C1 segment of cervical spinal cord (tissue), 14 donors: Measurements from ENCODE around the gene GNAI1.

Experiments used
- DNase-seq, 14 donors: peaks; one replicate each; lab custom pipeline; 2025; lab: John Stamatoyannopoulos, UW

The GNAI1 gene

GRCh38 chr7:80132594-80132993 lies 2.0 kb upstream of the GNAI1 start:
- no peak for DNase-seq

GRCh38 chr7:80133361-80134114 lies 1.1 kb upstream of the GNAI1 start:
- peak in 2 of 14 donors; percentile 28 to 48 for DNase-seq

DNA sequence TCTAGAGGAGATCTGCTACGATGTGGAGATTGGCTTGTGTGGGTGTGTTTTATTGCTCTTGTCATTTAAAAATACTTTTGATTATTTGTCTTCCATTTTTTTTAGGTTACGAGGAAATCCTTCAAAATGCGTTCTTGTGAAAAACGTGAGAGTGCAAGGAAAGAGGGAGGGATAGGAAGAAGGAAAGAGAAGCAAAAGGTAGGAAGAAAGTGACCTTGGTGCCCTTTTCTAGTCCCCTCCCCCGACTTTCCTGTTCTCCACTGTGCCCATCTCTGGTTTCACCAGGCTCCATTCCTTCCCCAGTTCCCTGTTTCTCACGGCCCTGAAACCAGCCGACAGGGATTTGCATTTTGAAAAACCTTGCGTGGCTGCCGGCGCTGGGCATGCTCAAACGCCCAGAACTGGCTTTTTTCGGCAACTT lies 506 bp upstream of the GNAI1 start:
- peak in 1 of 14 donors; percentile 90 for DNase-seq

DNA sequence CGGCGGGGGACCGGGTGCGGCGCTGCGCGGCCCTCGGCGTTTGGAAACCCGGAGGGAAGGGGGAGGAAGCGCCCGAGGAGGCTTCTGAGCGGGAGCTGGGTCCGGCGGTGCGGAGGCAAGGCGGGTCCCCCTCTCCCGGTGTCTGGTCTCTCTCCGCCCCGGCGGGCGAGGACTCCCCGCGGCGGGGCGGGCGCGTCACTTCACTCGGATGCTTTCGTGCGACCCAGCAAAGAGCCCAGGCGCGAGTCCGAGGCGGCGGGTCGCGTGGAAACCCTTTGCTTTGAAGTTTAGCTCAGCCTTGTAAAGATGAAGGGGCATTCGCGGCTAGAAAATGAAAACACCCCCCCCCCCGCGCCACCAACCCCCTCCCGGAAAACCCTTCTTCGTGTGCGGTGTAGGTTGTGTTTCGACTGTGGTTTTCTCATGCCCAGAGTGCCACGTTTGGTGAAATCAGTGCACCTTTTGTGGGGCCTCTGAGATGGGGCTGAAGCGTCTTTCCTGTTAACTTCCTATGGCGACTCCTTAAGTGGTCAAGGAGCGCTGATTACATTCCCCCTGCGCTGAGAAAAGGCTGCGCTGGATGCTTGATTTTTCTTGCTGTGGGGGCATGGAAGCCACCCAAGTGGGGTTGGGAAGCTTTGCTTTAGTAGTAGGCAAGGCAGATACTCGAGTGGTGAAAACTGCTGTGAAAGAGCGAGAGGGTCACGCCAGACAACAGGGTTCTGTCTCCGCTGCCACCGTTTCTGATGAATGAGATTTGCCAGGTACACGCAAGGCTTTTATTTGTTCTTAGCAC lies 876 bp downstream of the GNAI1 start:
- peak in 7 of 14 donors; percentile 37 to 80 (median 57) for DNase-seq

- DNase-seq, result no peak
Measured at GRCh38 chr7:80136261-80137055, 1.8 kb downstream of the GNAI1 start.

- DNase-seq, result peak in 1 of 14 donors; percentile 7
Measured at GRCh38 chr7:80137410-80137809, 2.8 kb downstream of the GNAI1 start.

GRCh38 chr7:80139236-80139635 lies 4.6 kb downstream of the GNAI1 start:
- DNase-seq, result no peak

- no peak for DNase-seq
Measured at GRCh38 chr7:80140388-80140787, 5.8 kb downstream of the GNAI1 start.

- no peak for DNase-seq
Measured at GRCh38 chr7:80141376-80141775, 6.7 kb downstream of the GNAI1 start.

GRCh38 chr7:80142853-80143580 lies 8.4 kb downstream of the GNAI1 start:
- DNase-seq, result no peak

- no peak for DNase-seq
Measured at GRCh38 chr7:80145780-80146422, 11.3 kb downstream of the GNAI1 start.

DNA sequence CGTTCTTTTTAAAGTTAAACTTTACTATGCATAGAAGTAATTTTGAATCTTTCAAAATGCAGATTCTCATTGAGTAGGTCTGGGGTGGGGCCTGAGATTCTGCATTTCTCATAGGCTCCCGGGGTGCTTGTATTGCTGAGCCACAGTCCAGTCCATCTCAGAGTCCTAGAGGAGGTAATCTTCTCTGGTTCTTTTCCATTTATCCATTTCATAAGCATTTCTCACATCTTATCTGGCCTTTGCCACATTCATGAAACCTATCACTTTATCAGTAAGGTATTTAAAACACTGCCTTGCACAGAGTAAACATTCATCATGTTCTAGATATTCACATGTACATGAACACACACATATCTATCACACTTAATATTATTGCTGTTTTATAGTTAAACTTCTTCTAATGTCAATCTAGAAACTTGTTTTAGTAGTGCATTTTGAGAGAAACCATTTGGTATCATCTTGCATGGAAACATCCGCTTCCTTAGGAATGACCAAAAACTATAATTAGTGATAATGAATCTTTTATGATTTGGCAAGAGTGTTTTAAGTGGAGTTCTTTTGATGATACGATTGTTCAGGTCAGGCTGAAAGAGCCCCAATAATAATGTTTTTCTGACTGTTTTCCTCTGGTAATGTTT lies 12.0 kb downstream of the GNAI1 start:
- no peak for DNase-seq

DNA sequence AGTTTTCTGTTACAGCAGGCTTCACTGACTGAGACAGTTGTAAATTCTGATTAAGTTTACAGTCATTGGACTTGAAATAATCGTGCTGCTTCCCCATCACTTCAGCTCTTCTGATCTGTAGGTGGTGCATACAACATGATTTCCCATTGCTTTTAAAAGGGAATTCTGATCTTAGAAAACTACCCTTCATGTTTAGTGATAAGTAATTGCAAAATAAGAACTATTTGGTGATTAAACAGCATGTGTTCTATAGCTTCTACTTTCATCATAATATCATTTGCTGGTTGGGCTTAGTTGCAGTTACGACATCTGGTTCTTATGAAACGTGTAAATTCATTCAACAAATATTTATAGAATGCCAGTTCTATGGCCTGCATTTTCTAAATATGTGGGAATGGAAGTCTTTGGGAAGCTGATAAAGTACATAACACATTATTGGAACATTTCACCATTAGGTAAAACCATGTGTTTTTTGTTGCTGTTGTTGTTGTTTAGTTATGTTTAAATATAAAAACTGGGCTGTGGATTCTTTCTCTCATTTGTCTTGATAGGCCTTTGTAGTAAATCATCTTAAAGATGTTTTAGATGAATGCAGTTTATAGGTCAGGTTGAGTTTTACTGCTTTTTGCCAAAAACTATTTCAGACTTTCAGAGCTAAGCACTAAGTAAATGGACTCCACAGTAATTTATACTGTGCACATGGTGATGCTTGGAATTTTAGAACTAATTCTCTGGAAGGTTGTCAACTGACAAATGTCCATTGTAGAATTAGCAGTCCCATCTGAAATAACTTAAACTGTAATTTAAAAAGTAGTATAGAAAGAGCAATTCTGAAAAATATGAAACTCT lies 13.1 kb downstream of the GNAI1 start:
- no peak for DNase-seq

DNA sequence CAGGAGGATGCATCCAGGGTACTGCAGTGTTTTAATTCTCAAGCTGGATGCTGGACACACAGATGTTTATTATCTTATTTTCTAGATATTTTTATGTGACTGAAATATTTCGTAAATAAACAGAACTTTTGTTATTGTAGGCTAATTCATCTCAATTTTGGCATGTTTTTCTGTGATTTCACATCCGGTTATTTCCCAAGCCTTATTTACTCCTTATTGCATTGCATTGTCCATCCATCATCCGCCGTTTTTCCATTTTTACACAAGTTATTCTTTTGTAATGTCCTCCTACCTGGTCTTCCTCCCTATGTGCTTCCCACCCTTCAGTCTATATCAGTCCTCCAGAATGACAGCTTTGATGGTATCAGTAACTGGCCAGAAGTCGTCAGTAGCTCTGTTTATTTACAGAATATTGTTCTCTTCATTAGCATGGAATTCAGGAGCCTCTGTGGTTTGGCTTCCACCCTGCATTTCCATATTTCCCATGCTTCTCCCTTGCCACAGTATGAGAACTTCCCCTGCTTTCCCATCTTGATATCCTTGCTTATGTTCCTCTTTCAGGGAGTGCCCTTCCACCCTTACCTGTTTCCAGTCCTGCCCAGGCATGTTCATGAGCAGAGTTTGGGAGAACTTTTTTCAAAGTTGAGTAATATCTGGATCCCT lies 16.1 kb downstream of the GNAI1 start:
- DNase-seq, result no peak

DNA sequence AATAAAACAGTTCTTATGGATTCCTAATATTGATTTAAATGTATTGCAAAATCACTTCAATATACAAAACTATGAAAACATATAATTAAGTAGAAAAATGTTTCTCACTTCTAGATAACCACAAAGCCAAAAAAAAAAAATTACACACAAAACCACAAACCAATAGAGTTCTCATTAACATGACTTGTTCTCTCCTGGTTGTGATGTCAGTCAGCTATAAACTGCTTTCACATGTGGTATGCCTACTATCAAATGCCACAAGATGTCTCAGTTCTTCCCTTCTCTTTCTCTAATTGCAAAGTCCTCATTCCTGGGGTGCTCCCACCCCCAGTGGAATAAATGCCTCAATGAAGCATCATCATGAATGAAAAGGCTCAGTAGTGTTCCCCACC lies 16.6 kb downstream of the GNAI1 start:
- DNase-seq, result no peak

GRCh38 chr7:80153446-80153845 lies 18.8 kb downstream of the GNAI1 start:
- DNase-seq, result no peak

DNA sequence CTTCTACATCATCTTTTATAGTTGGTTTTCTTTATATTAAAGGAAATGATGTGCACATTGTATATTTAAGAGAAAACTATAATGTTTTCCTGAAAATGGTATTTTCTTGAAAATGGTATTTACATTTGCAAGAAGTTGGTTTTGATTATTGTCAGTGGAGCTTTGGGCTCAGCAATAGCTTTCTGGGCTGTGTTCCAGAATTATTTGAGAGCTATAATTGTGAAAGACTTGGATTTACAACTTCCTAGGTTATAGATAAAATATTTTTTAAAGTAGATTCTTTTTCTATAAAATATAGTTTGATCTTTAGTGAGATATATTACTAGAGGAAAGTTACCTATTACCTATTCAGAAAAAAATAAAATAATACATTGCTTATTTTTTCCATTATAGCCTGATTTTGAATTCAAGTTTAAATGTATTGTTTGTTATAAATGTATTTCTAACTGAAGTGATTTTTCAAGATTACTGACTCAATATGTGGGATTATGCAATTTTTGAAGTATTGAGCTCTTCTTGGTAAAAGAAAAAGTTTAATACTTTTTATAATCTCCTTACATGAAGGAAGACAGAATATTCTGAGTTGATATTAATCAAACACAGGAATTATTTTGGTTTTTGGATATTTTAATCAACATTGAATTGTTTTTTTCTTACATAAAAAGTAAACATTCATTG lies 20.2 kb downstream of the GNAI1 start:
- no peak for DNase-seq

DNA sequence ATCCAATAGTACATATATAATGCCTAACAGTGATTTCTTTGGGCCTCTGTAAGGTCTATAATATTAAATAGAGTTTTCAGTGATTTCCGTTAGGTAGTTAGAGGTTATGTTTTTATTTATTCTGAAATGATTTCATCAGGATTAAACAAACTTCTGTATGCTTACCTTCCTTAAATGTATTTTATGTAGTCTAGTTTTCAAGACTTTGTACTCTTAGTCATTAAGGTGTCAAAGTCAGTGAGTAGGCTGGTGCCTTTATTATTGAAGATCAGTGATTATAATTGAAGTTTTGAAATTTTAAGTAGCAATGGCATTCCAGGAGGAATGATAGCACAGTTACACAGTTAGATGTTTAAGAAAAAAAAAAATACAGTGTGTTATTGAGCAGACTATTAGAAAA lies 20.7 kb downstream of the GNAI1 start:
- no peak for DNase-seq
